Sigmoid colon (tissue), 7 donors: ENCODE results near the gene PANK2. TPM values are rescaled to one million over a fixed set of nuclear protein-coding genes. Genes with fewer than 3 reads are reported as not detected.

ENCODE experiments used
- DNase-seq: peaks from one replicate; pipeline ENCODE4 v3.0.0-alpha.2; 2019
- H3K27ac ChIP-seq, 4 donors: fragments of 200-600 bp; sonication (generic); one replicate each; pipeline ENCODE4 v1.5.1; 2016 to 2019; ENCODE audit warnings: mild to moderate bottlenecking in 1 of 4
- H3K27me3 ChIP-seq, 3 donors: fragments of 200-600 bp; sonication (generic); one replicate each; pipeline ENCODE4 v1.5.1; 2019; ENCODE audit warnings: mild to moderate bottlenecking in 1 of 3
- H3K36me3 ChIP-seq, 4 donors: fragments of 200-600 bp; sonication (generic); one replicate each; pipeline ENCODE4 v1.5.1; 2016 to 2019
- H3K4me1 ChIP-seq, 4 donors: fragments of 200-600 bp; sonication (generic); one replicate each; pipeline ENCODE4 v1.5.1; 2017 to 2019
- H3K4me3 ChIP-seq, 4 donors: fragments of 200-600 bp; sonication (generic); one replicate each; pipeline ENCODE4 v1.5.1; 2017 to 2019; ENCODE audit warnings: mild to moderate bottlenecking in 2 of 4, moderate library complexity in 1 of 4
- H3K9me3 ChIP-seq, 4 donors: fragments of 200-600 bp in 3 of 4; sonication (generic) in 3 of 4; one replicate each; pipeline versions ENCODE4 v1.5.1 to v1.6.1; 2013 to 2019
- CTCF ChIP-seq, 4 experiments: fragments of 450-650 bp in 3 of 4; fragments of 200-600 bp in 1 of 4; IDR thresholded peaks; one replicate each; pipeline ENCODE4 v1.5.1; 2016 to 2019; ENCODE audit warnings: antibody characterized with exemption in 4 of 4, mild to moderate bottlenecking in 3 of 4, moderate library complexity in 2 of 4
- EP300 ChIP-seq, 4 donors: sonication (generic); formaldehyde crosslinking; IDR thresholded peaks; one replicate each; pipeline ENCODE4 v1.6.1; 2017; ENCODE audit warnings: antibody characterized with exemption in 4 of 4
- POLR2A ChIP-seq, 2 donors: fragments of 450-650 bp; IDR thresholded peaks; one replicate each; pipeline ENCODE4 v1.6.1; 2016; ENCODE audit warnings: antibody characterized with exemption in 2 of 2, mild to moderate bottlenecking in 2 of 2, moderate library complexity in 2 of 2
- POLR2AphosphoS5 ChIP-seq, 4 donors: sonication (generic); formaldehyde crosslinking; IDR thresholded peaks; one replicate each; pipeline ENCODE4 v1.6.1; 2017; ENCODE audit warnings: antibody characterized with exemption in 4 of 4
- WGBS, 2 donors: extraction: QIAGEN DNeasy Blood & Tissue Kit; methylation state at CpG; one replicate each; pipeline ENCODE4 v1.1.7; 2013; 5-methylcytosine and 5-hydroxymethylcytosine counted together
- intact Hi-C: fragments of 100-400 bp; cut with DNase I; formaldehyde crosslinking; loops from one replicate; pipeline ENCODE4 v1.15.1; 2023
- polyA plus RNA-seq, 3 donors: library from polyadenylated mRNA; stranded (reverse); fragments of 200-250 nt; gene quantifications; one replicate each; pipeline ENCODE4 v1.2.3, GENCODE V29; 2013
- total RNA-seq, 4 donors: library from RNA; depleted of rRNA; stranded (reverse); fragments of >200 nt; gene quantifications; one replicate each; pipeline ENCODE4 v1.1.0, GENCODE V29; 2016
- donor health status: healthy with polysubstance abuse.
- donor health status: Bipolar disorder and iron deficiency.
- donor health status: healthy.

PANK2 gene
- total and polyA plus RNA-seq, 7 donors: 16.2 to 43.2 (median 35.1) TPM

GRCh38 chr20:3927486-3928291 lies 38.5 kb downstream of the PANK2 start:
- no peak for DNase-seq
- Histone ChIP-seq H3K9me3 (no peaks in the 10 kb centered on the region), H3K36me3 (peaks cover 0 to 31% (median 24%) of the 10 kb centered on the region in 4 donors), H3K27me3 (no peaks in the 10 kb centered on the region), H3K4me3 (no peak overlapping the region), H3K27ac (peak overlapping the region in 1 of 4 donors; percentile 21), H3K4me1 (peaks cover 0 to 29% (median 21%) of the 10 kb centered on the region in 4 donors)
- TF ChIP-seq POLR2A (IDR thresholded peaks at IDR 0.05): no peak
- TF ChIP-seq POLR2AphosphoS5 (IDR thresholded peaks at IDR 0.05): peak in 1 of 4 donors; percentile 19
- no peak for TF ChIP-seq CTCF (IDR thresholded peaks at IDR 0.05)
- TF ChIP-seq EP300 (IDR thresholded peaks at IDR 0.05): no peak
- intact Hi-C loops: no loop called here
- WGBS, 2 donors: 44 to 55% methylated on average over 10 of the region's 10 CpGs

DNA sequence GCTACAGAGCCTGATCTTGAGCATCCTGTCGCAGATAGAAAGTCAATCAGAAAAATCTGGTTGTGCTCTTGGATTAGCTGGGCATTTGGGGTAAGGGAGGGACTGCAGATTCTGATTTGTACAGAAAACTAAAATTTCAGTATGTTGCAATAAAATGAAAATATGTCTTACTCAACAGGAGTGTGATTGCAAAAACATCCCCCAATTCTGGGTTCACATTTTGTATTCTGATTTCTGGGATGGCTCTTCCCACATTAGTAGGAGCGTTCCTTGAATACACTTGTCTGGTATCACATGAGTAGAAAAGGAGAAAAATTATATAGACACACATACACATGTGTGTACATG lies 40.5 kb downstream of the PANK2 start:
- H3K36me3 ChIP-seq: peaks cover 0 to 12% (median 7%) of the 10 kb centered on the region in 4 donors
- intact Hi-C loops: loop anchor here (5.0 to 10.0 kb wide), 2 partner anchors 83 to 155 kb away; no protein-coding TSS in a partner anchor

GRCh38 chr20:3930265-3931206 lies 41.3 kb downstream of the PANK2 start:
- intact Hi-C loops: loop anchor here (5.0 to 10.0 kb wide), 2 partner anchors 82 to 154 kb away; no protein-coding TSS in a partner anchor
- peaks cover 0 to 48% (median 39%) of the 10 kb centered on the region in 4 donors for H3K4me1 ChIP-seq
- 72 to 82% methylated on average over 6 of the region's 6 CpGs for WGBS, 2 donors
- H3K27ac ChIP-seq: peak overlapping the region in 1 of 4 donors; percentile 14
- no peak overlapping the region for H3K4me3 ChIP-seq
- TF ChIP-seq POLR2A (IDR thresholded peaks at IDR 0.05): no peak
- TF ChIP-seq POLR2AphosphoS5 (IDR thresholded peaks at IDR 0.05): no peak
- TF ChIP-seq EP300 (IDR thresholded peaks at IDR 0.05): no peak
- no peak for TF ChIP-seq CTCF (IDR thresholded peaks at IDR 0.05)
- no peaks in the 10 kb centered on the region for H3K27me3 ChIP-seq
- no peaks in the 10 kb centered on the region for H3K9me3 ChIP-seq
- DNase-seq: no peak
- H3K36me3 ChIP-seq: peaks cover 0 to 4% (median under 1%) of the 10 kb centered on the region in 4 donors

More for the DNA sequence above, 40.5 kb downstream of the PANK2 start:
- 88 to 95% methylated on average over 2 of the region's 2 CpGs for WGBS, 2 donors
- Histone ChIP-seq H3K27me3 (no peaks in the 10 kb centered on the region), H3K4me3 (no peak overlapping the region), H3K27ac (peak overlapping the region in 1 of 4 donors; percentile 27), H3K9me3 (no peaks in the 10 kb centered on the region), H3K4me1 (peaks cover 0 to 39% (median 30%) of the 10 kb centered on the region in 4 donors)
- DNase-seq: no peak
- TF ChIP-seq EP300 (IDR thresholded peaks at IDR 0.05) (no peak), POLR2AphosphoS5 (IDR thresholded peaks at IDR 0.05) (peak in 1 of 4 donors; percentile 1)

- peak overlapping the region in 2 of 4 donors; percentile 44 to 48 for H3K4me3 ChIP-seq
These were observed 42.5 kb downstream of the PANK2 start for GRCh38 chr20:3931664-3932063.

More at GRCh38 chr20:3931664-3932063, 42.5 kb downstream of the PANK2 start:
- Histone ChIP-seq H3K4me1 (peaks cover 0 to 50% (median 43%) of the 10 kb centered on the region in 4 donors), H3K9me3 (no peaks in the 10 kb centered on the region), H3K27me3 (no peaks in the 10 kb centered on the region), H3K27ac (peak overlapping the region in 3 of 4 donors; percentile 68 to 74 (median 71)), H3K36me3 (no peaks in the 10 kb centered on the region)
- intact Hi-C loops: loop anchor here (5.0 to 10.0 kb wide), 2 partner anchors 81 to 153 kb away; no protein-coding TSS in a partner anchor
- TF ChIP-seq POLR2AphosphoS5 (IDR thresholded peaks at IDR 0.05) (no peak), EP300 (IDR thresholded peaks at IDR 0.05) (no peak), POLR2A (IDR thresholded peaks at IDR 0.05) (no peak), CTCF (IDR thresholded peaks at IDR 0.05) (no peak)
- DNase-seq: no peak
- WGBS, 2 donors: 85 to 91% methylated on average over 3 of the region's 3 CpGs
